Measurements from ENCODE around the gene PMEPA1.

Gene PMEPA1

DNA sequence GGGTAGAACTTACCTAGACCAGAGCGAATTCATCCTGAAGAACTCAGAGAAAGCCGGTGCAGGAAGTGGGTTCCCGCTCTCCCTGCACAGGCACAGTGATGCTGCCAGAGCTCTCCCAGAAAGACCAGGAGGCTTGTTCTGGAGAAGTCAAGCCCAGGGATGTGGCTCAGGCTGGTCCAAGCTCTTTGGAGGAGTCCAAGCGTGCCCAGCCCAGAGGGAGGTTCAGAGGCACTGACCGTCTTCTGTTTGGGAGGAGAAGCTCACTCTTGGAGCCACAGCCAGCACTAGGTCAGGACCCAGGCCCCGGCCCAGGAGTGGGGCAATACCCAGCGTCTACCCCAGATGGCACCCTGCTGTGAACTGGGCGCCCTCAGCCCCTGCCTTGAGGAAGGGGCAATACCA, 1.5 kb upstream of the PMEPA1 start:
- DNase-seq, result no peak

DNA sequence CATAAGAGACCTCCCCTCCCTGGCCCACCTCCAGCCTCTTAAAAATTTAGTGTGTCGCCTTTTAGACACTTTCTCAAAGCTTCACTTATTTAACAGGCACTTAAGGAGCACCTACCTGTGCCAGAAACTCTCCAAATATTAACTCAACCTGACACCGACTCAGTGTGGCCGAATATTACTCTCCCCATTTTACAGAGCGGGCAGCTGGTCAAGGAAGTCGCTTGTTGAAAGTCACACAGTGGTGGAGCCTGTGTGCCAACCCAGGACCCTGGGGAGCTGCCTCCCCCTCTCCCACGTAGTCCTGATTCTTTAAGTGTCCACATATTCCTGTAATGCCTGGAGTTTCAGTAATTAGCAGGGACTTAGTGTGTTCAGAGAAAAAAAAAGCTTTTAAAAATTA, 1.0 kb upstream of the PMEPA1 start:
- DNase-seq, result no peak

DNA sequence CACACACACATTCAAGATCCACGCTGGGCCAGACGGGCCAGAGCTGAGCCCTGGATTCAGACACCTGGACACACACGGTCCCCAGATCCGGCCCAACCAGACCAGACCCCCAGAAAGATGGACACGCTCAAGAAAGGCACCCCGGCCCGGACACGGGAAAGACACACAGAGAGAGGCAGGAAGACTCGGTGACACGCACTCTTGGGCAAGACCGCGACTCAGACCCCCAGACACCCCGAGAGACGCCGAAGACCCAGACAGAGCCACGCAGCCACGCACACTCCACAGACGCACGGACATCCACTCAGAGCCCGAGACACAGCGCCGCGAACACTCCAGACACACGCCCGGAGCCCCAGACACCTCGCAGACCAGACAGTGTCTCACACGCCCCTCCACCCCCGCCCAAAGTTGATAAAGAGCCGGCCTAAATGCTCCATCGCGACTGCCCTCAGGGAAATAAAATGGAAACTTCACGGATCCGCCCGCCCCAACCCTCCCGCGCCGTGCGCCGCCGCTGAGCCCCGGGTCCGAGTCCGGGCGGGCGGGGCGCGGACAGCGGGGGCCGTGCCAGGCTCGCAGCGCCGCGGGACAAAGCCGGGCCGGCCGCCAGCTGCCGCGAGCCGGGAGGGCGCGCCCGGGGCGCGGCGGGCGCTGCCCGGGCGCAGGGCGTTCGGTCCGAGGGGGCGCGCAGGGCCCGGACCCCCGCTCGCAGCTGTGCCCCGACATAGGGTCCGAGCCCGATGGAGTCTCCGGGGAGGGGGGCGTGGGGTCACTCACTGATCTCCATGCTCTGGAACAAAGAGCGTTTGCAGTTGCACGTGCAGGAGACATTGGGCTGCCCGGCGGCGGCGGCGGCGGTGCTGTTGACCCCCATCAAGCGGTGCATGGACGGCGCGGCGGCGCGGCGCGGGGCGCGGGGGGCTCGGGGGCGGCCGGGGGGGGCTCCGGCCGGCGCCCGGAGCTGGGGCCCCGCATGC, 831 bp downstream of the PMEPA1 start:
- peak; percentile 55 for DNase-seq

DNA sequence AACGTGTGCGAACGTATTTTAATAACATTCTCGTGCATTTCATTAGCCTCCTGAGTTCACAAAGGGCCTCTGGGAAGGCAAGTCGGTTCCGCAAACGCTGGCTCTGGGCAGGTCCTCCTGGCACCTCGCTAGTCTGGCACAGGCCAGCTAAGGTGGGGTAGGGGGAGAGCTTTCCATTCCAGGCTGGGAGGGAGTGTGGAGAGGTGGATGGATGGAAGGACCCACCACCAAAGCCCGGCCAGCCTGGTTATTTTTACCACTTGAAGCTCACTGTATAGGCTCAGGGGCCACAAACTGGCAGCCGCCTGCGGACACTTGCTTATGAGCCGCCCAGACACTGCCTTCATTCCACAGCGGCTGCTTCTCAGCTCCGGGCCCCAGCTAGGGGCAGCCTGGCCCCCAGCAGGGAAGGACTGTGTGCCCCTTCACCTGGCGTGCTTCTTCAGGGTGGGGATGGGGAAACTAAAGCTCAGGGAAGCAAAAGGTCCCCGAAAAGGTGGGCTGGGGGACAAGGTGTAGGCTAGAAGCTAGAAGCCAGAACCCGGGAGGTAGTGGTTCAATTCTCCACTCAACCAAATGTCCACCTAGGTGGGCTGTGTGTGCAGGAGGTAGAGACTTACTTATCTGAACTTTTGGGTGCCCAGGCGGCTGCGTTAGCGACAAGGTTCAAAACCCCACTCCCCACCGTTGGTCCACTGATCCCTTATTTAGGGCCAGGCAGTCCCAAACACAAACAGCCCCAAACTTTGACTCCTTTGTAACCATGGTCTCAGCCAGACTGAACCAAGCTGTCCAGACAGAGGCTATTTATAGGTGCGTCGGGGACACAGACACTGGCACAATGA, 1.7 kb downstream of the PMEPA1 start:
- no peak for DNase-seq

DNA sequence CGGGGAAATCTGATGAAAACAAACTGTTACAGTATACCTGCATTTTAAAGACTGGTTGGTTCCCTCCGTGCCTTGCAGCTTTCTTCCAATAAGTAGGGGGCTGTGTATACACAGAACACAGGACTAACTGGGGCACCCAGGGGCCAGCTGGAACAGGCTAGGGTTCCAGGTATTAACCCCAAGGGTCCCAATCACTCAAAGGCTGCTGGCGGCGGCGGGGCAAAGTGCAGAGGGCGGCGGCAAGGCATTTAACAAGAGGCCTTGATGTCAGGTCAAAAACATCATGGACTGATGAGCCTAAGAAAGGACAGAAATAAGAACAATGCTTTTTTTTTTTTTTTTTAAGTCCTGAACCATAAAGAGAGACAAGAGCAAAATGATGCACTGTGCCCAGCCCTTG, 2.5 kb downstream of the PMEPA1 start:
- DNase-seq, result no peak

DNA sequence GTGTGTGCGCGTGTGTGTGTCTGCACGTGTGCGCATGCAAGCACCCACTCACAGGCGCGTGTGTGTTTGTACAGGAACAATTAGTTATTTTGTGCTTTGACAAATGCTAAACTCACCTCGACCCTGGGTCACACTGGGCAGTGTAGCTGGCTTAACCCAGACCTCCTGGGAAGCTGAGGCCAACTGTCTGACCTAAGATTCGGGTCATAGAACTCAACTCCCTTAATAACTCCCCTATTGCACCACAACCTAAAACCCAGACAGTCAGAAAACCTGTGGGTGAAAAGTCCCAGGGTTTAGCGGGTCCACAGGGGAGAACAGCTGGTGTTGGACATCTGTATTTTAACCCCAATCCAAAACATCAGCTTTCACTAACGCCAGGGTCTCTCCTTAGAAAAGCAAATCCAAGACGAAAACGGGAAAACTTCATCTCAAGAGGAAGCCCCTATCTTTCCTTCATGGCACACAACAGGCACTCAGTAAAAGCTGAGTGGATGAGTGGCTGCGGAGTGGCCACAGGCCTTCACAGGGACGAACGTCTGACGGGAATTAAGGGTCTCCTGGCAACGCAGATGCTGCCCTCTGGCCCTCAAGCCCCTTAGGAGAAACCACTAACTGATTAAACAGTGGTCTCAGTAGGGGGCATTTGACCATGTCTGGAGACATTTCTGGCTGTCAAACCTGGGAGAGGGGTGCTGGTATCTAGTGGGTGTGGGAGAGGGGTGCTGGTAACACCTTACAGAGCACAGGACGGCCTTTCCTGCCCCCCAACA, 4.5 kb downstream of the PMEPA1 start:
- no peak for DNase-seq

DNA sequence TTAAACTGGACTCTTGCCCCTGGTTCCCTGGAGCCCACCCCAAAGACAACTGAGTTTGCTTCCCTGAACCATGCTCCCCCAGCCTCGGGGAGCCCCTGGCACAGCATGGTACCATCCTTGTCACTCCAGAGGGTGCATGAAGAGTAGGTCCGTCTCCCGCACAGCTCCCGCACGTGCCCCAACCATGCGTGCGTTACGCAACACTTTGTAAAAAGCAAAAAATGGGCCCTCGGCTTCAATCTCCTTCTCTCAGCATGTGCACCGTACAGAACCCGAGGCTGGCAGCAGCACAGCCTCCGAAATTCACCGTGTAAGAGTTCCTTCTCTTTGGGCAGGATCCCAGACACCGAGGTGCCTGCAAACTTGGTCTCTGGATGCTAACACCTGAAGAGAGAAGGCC, 5.6 kb downstream of the PMEPA1 start:
- DNase-seq, result no peak

DNA sequence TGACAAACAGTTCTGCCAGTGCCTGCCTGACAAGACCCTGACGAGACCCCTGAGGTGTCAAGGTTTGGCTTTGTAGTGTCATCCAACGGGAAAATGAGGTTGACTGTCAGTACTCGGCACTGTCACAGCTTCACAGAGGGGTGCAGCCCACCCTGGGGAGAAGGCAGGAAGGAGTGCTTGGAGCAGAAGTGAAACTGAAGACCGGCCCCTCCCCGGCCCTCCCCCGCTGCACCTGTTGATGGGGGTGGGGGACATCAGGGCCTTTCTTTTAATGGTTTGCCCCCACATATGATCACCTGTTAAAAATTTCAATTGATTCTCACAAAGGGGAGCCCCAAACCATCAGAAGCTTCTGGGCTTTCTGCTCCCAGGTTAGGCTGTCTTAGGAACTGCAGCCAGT, 6.8 kb downstream of the PMEPA1 start:
- DNase-seq, result no peak

DNA sequence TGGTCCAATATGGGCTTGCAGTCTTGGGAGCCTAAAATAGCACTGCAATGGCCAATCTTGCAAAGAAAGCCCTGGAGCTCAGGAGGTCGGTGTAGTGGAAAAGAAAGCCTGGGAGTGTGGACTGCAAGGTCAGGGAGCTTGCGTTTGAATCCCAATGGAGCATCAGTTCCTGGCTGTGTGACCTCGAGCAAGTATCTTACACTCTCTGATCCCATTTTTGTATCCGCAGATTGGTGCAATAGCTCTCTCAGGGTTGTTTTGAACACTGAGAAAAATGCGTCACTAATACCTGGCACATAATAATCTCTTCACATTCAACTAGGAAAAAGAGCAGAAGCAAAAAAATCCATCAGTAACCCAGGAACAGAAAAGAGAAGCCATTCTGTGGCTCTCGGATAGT, 7.3 kb downstream of the PMEPA1 start:
- DNase-seq, result no peak

DNA sequence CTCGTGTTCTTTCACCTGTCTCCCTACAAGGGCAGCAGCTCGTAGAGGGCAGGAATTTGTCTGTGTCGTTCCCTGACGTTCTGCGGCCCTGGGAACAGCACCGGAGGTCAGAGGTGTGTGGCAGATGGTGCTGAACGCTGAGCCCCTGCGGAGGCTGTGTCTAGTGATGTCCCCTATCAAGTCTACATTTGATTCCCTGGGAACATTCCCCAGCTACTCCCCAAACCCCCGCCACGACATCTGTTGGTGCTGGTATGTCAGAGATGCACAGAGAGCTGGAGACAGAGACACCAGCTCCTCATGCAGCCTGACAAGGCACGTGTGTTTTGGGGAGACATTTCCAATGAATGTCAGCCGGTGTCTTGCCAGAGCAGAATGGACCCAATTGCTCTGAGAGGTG, 7.7 kb downstream of the PMEPA1 start:
- no peak for DNase-seq

DNA sequence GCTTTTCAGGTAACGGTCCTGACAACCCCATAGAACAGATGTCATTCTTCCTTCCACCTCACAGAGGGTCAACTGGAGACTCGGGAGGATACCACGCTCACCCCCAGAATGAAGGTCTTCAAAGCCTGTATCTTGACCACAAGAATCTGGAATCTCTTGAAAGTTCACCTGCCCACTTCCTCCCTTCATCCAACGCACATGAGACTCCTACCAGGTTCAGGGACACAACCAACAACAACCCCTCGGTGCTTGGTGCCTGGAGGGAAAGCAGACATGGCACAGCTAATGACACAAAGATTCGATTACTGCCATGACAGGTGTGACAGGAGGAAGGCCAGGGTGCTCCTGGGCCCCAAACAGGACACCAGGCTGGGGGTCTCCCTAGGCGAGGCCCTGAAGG, 8.2 kb downstream of the PMEPA1 start:
- DNase-seq, result no peak

DNA sequence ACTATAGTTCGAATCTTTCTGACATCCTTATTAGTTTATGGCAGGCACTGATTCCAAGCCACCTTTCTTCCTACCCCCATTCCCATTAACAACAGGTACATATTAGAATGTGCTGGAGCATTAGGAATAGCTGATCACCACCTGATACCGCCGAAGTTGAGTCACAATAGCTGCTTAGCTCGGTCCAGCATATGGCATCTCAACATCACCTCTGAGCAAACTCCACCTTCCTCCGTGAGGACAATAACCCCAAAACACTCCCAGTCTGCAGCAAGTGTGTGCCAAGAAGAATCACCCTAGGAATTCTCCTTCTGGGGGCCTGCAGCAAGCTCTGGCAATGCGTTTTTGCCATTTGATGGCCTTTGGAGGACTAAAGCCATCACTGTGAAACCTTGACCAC, 8.7 kb downstream of the PMEPA1 start:
- no peak for DNase-seq

DNA sequence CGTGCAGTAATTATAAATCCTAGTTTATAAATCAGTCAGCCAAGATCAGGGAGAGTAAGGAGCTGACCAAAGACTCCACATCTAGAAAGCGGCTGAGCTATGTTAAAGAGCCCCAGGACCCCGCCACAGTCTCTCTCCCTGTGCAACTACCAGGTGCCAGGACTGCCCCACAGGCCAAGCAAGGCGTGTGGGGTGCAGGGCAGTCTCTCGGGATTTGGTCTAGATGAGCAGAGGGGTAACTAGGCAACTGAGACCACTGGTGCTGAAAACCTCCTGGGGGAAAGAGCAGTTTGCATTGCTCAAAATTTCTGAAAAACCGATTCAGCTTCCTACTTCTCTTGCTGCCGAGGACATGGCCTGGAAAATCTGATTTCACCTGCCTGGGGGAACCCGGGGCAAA, 10.4 kb downstream of the PMEPA1 start:
- DNase-seq, result no peak

DNA sequence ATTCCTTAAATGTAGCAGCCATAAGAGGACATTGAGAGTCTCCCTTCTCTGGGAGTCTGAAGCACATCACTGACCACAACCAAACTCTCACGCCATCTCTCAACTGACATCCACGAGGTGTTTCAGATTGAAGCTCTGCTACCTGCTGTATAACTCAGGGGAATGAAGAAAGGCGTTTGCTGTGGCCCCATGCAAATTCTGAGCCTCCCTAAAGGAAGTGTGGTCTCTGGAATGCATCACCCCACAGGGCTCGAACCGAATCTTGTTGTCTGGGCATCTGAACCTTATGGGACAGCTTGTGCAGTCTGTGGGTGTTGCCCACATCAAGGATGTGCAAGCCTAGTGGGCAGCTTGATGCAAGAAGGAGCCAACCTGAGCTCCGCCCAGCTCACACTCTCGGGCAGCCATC, 10.9 kb downstream of the PMEPA1 start:
- no peak for DNase-seq

DNA sequence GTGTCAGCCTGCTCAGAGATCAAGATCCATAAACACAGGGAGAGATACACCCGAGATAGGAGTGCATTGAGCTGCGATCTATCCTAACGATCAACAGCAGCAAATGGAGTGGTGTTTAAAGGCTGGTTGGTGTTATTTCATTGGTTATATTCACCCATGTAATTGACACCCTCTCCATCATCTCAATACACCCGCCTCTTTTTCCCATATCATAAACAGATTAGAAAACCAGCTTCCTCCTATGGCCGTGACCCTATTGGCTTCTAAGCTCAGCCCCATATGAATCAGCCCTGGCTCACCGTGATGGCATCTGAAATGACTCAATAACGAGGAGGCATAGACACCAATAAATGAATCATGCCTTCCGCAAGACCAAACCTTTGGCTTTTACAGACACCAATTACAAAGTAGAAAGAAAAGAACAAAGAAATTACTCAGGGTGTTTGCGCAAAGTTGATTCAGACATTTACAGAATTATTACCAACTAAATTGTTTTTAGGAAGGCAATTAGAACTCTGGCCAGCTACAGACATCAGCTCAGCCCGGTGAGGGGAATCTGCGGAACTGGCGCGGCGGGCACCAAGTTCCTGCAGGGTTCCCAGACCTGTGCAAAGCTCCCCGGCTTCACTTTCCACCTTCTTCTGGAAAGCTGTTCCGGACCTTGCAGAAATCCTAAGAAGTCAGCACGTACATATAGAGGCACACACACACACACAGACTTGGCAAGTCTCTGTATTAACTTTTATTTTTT, 11.5 kb downstream of the PMEPA1 start:
- peak; percentile 56 for DNase-seq

DNA sequence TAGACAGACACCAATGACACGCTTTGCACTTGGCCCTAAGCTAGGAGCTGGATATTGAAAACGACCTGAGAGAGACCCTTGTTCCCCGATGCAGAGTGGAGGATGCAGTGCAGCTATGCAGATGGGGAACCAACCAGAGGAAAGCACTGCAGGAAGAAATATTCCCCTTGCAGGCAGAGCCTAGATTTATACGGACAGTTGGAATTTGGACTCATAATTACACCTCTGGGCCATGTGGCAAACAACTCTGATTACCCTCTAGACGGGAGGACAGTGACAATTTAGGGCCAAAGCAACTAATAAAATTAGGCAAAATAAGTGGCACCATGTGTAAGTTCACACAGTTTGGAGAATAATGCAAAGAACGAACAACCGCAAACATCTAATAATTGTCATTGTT, 12.3 kb downstream of the PMEPA1 start:
- no peak for DNase-seq

DNA sequence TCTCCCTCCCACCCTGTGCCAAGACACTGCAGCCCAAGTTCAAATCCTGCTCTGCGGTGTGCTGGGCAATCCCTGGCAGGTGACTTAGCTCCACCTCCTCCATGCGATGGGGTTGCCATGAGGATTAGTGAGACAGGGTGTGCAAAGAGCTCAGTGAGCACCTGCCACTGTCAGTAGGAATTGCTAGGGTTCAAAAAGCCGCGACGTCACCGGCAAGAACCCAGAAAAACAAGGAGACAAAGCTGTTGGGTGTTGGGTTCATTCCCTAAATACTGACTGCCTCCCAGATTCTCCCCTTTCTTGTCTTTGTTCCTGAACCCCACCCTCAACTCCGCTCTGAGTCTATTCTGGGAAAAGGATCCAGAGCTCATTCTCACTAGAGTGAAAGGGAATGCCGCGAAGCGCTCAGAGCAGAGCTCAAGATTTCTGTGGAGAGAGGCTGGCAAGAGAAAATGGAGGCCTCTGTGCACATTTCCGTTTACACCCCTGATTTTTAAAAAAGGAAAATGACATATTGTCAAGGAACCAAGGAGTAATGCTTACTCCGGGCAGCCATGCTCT, 13.3 kb downstream of the PMEPA1 start:
- no peak for DNase-seq

DNA sequence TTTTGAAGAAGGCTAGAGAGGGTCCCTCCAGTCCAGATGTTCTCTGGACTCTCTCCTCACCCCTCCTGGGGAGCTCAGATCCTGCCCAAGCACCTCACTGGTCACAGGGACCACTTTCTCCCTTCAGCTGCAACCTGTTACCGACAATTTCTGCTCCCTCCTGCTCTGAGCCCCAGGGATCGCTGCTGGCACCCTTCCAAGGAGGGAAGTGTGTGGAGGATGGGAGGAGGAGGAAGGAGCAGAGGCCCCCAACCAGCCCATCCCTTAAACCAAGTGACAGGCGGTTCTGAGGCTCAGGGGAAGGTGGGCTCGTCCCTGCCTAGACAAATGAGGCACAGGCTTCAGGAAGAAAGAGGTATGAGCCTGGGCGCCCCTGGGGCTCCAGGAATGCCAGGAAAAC, 13.9 kb downstream of the PMEPA1 start:
- no peak for DNase-seq

DNA sequence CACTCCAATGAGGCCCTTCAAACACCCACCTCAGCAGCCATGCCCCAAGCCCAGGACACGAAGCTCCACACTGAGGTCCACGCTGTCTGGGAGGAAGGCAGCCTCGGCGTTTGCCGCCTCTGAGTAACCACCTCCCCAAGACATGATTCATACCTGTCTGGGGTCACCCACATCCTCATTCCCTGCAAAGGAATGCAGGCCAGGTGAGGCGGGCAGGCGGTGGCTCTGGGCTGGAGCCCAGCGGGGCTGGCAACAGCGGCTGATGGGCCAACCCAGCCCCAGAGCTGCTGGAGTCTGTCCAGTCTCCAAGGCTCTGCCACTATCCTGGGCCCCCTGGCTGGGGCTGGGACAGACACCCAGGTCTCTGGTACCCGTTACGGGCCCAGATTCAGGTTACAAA, 14.8 kb downstream of the PMEPA1 start:
- DNase-seq, result peak; percentile 31

DNA sequence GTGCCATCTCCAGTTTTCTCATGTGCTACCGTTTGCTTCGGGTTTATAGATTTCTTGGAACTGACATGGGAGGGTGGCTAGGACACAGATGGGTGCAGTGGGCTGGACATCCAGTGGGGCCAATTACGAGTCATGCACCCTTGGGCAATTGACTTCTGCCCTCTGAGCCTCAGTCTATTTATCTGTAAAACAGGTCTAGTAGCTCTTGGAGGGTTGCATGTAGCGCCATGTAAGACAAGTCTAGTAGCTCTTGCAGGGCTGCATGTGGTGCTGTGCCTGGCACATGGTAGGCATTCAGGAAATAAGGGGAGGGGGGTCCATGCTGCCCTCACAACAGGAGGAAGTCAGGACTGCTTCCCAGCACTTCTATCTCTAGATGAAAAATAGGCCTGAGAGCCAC, 15.3 kb downstream of the PMEPA1 start:
- no peak for DNase-seq

DNA sequence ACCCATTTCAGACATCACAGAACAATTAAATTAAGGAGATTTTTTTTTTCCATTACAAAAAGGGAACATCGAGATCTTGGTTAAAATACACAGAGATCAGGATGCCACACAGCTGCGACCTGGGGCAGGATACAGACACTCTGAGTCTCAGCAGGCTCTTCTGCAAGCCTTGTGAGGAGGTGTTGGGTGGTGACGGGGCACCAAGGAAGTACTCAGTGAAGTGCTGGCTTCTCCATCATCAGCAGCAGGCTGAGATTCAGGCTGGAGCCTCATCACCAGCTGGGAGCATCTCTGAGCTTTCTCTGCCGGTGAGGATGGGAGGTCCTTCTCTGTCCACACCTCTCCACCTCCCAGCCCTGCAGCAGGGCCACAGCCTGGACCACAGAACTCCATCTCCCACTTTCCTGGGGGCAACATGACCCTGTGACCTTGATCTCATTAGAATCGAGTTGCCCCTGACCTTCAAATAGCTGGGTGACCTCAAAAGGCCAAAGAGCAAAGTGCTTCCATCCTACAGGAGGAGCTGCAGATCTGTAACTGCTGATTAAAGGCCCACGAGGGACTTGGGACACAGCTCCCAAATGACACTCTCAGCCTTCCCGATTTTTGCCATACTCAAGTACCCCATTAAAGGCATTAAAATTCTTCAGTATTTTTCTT, 16.0 kb downstream of the PMEPA1 start:
- no peak for DNase-seq

Measured in activated CD8-positive, alpha-beta memory T cell treated with anti-CD3 and anti-CD28 coated beads, Interleukin-2, amount 50 U/mL, for 4 hours (primary cell).